GM23248 (cell line): Measurements from ENCODE around the gene SRP9. TPM values are rescaled to one million over a fixed set of nuclear protein-coding genes. Genes with fewer than 3 reads are reported as not detected.
A peak's percentile ranks its signal among the peaks of the same experiment; 100 is the strongest.
"Not testable (repeated sequence)": the region's sequence is repeated elsewhere in the genome, so short reads cannot be mapped to it uniquely, and the experiment has no call there.

Source experiments
- DNase-seq: peaks from one replicate; pipeline ENCODE4 v3.0.0-alpha.2; 2015
- H2AFZ ChIP-seq: fragments of 200-600 bp; sonication (generic); 2 replicates; pipeline ENCODE4 v1.6.1; 2016; ENCODE audit warnings: antibody characterized with exemption
- H3F3A ChIP-seq: fragments of 200-600 bp; sonication (generic); 2 replicates; pipeline ENCODE4 v1.6.1; 2016; ENCODE audit warnings: mild to moderate bottlenecking, antibody characterized with exemption, mixed run types; ENCODE audit not compliant: insufficient read depth
- H3K27ac ChIP-seq: fragments of 200-600 bp; sonication (generic); 2 replicates; pipeline ENCODE4 v1.5.1; 2016; ENCODE audit warnings: mild to moderate bottlenecking
- H3K27me3 ChIP-seq: fragments of 200-600 bp; sonication (generic); replicated peaks from 2 replicates; pipeline ENCODE4 v1.6.1; 2016; ENCODE audit warnings: mild to moderate bottlenecking; ENCODE audit not compliant: insufficient read depth
- H3K36me3 ChIP-seq: fragments of 200-600 bp; sonication (generic); 2 replicates; pipeline ENCODE4 v1.6.1; 2016; ENCODE audit warnings: low read depth, mild to moderate bottlenecking
- H3K4me1 ChIP-seq: fragments of 200-600 bp; sonication (generic); 2 replicates; pipeline ENCODE4 v1.6.1; 2016; ENCODE audit warnings: mild to moderate bottlenecking; ENCODE audit not compliant: insufficient read depth
- H3K4me2 ChIP-seq: fragments of 200-600 bp; sonication (generic); one replicate; pipeline ENCODE4 v1.6.1; 2016; ENCODE audit warnings: mild to moderate bottlenecking; ENCODE audit not compliant: unreplicated experiment
- H3K4me3 ChIP-seq: fragments of 200-600 bp; sonication (generic); 2 replicates; pipeline ENCODE4 v1.5.1; 2016; ENCODE audit warnings: mild to moderate bottlenecking
- H3K79me2 ChIP-seq: fragments of 200-600 bp; sonication (generic); 2 replicates; pipeline ENCODE4 v1.6.1; 2016; ENCODE audit warnings: mild to moderate bottlenecking; ENCODE audit not compliant: insufficient read depth
- H3K9ac ChIP-seq: fragments of 200-600 bp; sonication (generic); 2 replicates; pipeline ENCODE4 v1.6.1; 2016; ENCODE audit warnings: mild to moderate bottlenecking
- H3K9me2 ChIP-seq: fragments of 200-600 bp; sonication (generic); 2 replicates; pipeline ENCODE4 v1.6.1; 2016; ENCODE audit warnings: mixed run types, mild to moderate bottlenecking, moderate library complexity; ENCODE audit not compliant: insufficient read depth
- H3K9me3 ChIP-seq: fragments of 200-600 bp; sonication (generic); one replicate; pipeline ENCODE4 v1.6.1; 2017; ENCODE audit warnings: low read depth
- H4K20me1 ChIP-seq: fragments of 200-600 bp; sonication (generic); 2 replicates; pipeline ENCODE4 v1.6.0; 2016; ENCODE audit not compliant: insufficient read depth
- EZH2 ChIP-seq: fragments of 200-600 bp; sonication (generic); IDR thresholded peaks from 2 replicates; pipeline ENCODE4 v1.6.1; 2018; ENCODE audit warnings: antibody characterized with exemption, mild to moderate bottlenecking; ENCODE audit not compliant: insufficient read depth, poor library complexity, severe bottlenecking
- EZH2phosphoT487 ChIP-seq: fragments of 200-600 bp; sonication (generic); IDR thresholded peaks from 2 replicates; pipeline ENCODE4 v1.6.1; 2018; ENCODE audit warnings: antibody characterized with exemption, moderate library complexity, mild to moderate bottlenecking, low read depth; ENCODE audit not compliant: insufficient read depth
- WGBS, 2 experiments: methylation state at CpG; one replicate each; pipeline ENCODE4 v1.1.6; 2015 to 2017; ENCODE audit warnings: low lambda C conversion rate in 2 of 2, low coverage in 1 of 2; ENCODE audit errors: missing lambda C conversion rate in 2 of 2; 5-methylcytosine and 5-hydroxymethylcytosine counted together
- in situ Hi-C: fragments of 300-500 bp; cut with MboI; formaldehyde crosslinking; loops from 2 replicates; pipeline ENCODE4 v1.15.0; 2020
- polyA plus RNA-seq: library from polyadenylated mRNA; unstranded; fragments of >200 nt; fragmentation: Nextera tagmentation; extraction: Ambion mirVana; gene quantifications from 2 replicates; pipeline ENCODE4 v1.2.1, GENCODE V29; 2016
- total RNA-seq: library from RNA; depleted of rRNA; stranded (reverse); fragments of >200 nt; shearing (Covaris generic); gene quantifications from 2 replicates; pipeline ENCODE4 v1.2.3, GENCODE V29; 2014

Gene SRP9
- total and polyA plus RNA-seq, 2 experiments from 2014 or later: 321 to 415 TPM

DNA sequence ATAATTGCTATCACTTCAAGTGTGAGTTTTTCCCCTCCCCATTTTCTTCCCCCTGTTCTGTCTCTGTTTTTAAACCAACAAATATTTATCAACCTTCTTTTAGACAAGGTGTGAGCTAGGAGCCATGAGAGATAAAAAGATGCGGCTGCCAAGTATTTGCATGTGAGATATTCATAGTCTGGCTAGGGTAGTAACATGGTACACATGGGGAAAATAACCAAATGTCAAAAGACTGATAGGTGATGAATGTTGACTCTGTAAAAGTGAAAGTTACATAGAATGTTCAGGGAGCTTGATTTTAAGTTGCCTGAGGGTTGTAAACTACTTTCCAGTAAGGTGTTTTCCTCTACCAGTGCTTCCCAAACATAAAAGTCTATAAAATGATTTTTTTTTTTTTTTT is 25.4 kb upstream of the SRP9 start:
- no peak overlapping the region for H3K27ac ChIP-seq
- no peak overlapping the region for H3K4me2 ChIP-seq
- no peaks in the 10 kb centered on the region for H3K9me2 ChIP-seq
- TF ChIP-seq EZH2: no peak
- TF ChIP-seq EZH2phosphoT487: no peak
- WGBS, 2 experiments: 92 to 95% methylated on average over 1 of the region's 1 CpG
- H3K9me3 ChIP-seq: no peaks in the 10 kb centered on the region
- H3K9ac ChIP-seq: no peak overlapping the region
- H3F3A ChIP-seq: peaks cover 26% of the 10 kb centered on the region
- no peaks in the 10 kb centered on the region for H3K27me3 ChIP-seq
- H3K4me3 ChIP-seq: no peak overlapping the region
- no peak overlapping the region for H2AFZ ChIP-seq
- no peaks in the 10 kb centered on the region for H4K20me1 ChIP-seq
- H3K4me1 ChIP-seq: peaks cover 34% of the 10 kb centered on the region
- H3K79me2 ChIP-seq: no peaks in the 10 kb centered on the region
- no peak for DNase-seq
- in situ Hi-C loops: no loop called here
- no peaks in the 10 kb centered on the region for H3K36me3 ChIP-seq

- Histone ChIP-seq H3K27ac (peak overlapping the region; percentile 89), H4K20me1 (no peaks in the 10 kb centered on the region), H3F3A (peaks cover 25% of the 10 kb centered on the region), H3K9ac (peak overlapping the region; percentile 71), H3K4me2 (peak overlapping the region; percentile 2), H2AFZ (0 out of 2 replicates have a peak overlapping the region, but pooled peaks have one; percentile 15), H3K9me3 (no peaks in the 10 kb centered on the region), H3K4me3 (no peak overlapping the region), H3K36me3 (no peaks in the 10 kb centered on the region), H3K27me3 (no peaks in the 10 kb centered on the region), H3K4me1 (peaks cover 16% of the 10 kb centered on the region), H3K79me2 (no peaks in the 10 kb centered on the region), H3K9me2 (no peaks in the 10 kb centered on the region)
- in situ Hi-C loops: no loop called here
- TF ChIP-seq EZH2phosphoT487: 0 out of 2 replicates have a peak, but pooled peaks have one; percentile 39
- TF ChIP-seq EZH2: no peak
- peak; percentile 95 for DNase-seq
- WGBS, 2 experiments: 74 to 78% methylated on average over 9 to 10 of the region's 10 CpGs
Measured at GRCh38 chr1:225754940-225755641, 22.5 kb upstream of the SRP9 start.

DNA sequence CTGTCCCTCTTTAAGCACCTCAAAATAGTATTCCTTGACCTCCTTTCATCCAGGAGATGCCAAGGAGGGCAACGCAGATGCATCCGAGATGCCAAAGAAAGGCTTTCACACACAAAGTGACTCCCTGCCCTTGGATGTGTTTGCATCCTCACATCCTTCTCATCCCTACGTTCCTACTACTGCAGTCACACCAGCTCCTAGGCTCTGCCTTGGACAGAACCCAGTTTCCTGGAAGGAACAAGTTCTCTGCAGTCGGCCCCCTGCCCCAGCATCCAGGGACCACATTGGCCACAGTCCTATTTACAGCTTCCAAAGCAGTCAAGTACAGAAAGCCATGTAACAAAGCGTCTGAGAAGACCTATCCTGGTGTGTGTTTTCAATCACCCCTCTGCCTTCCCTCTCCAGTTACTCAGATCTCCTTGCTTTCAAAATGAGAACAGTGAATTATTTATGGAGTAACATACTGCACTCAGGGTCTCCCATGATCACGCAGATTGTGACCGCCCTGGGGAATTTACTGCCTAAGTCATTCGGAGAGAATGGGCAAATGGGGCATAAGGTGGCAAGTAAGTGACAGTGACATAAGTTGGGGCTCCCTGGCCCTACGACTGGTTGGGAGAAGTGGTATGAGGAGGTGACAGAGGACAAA is 21.8 kb upstream of the SRP9 start:
- no peaks in the 10 kb centered on the region for H3K36me3 ChIP-seq
- in situ Hi-C loops: no loop called here
- 0 out of 2 replicates have a peak overlapping the region, but pooled peaks have one; percentile 15 for H2AFZ ChIP-seq
- H3K27me3 ChIP-seq: no peaks in the 10 kb centered on the region
- H3K9me2 ChIP-seq: no peaks in the 10 kb centered on the region
- no peaks in the 10 kb centered on the region for H3K9me3 ChIP-seq
- H3K4me3 ChIP-seq: no peak overlapping the region
- H4K20me1 ChIP-seq: no peaks in the 10 kb centered on the region
- H3K79me2 ChIP-seq: no peaks in the 10 kb centered on the region
- no peak for TF ChIP-seq EZH2phosphoT487
- TF ChIP-seq EZH2: no peak
- peaks cover 16% of the 10 kb centered on the region for H3K4me1 ChIP-seq
- DNase-seq: no peak
- H3F3A ChIP-seq: peaks cover 25% of the 10 kb centered on the region
- peak overlapping the region; percentile 58 for H3K4me2 ChIP-seq
- WGBS, 2 experiments: 46% methylated on average over 9 of the region's 9 CpGs
- H3K27ac ChIP-seq: peak overlapping the region; percentile 89
- H3K9ac ChIP-seq: peak overlapping the region; percentile 71

DNA sequence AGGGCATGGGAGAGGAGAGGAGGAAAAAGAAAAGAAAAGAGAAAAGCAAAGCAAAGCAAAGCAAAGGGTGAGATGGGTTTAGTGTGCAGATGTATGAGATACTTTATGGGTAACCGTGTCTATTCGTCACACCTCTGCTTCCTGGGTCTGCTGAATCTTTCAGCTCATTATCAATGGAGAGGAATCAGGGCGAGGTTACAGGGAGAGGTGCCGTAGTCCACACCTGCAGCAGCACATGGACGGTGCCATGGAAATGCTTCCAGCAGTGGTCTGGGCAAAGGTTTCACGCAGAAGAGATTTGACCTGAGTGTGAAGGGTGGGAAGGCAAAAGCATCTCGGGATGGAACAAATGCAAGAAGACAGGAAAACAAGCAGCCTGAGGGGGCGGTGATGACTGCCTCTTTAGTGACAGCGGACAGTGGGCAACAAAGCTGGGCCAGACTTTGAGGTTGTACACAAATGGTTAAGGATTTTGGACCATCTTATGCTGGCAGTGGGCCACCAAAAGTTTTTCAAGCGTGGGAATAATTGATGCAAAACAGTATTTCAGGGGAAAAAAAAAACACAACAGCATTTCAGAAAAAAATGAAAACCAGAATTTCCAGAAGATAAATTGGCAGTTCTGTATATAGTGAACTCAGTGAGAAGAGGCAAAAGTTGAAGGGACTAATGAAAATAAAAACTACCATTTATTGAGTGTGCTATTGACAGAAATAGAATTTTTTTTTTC is 19.5 kb upstream of the SRP9 start:
- Histone ChIP-seq H4K20me1 (no peaks in the 10 kb centered on the region), H3K9me3 (no peaks in the 10 kb centered on the region), H3K27ac (no peak overlapping the region), H3F3A (peaks cover 44% of the 10 kb centered on the region), H2AFZ (no peak overlapping the region), H3K9me2 (no peaks in the 10 kb centered on the region), H3K27me3 (no peaks in the 10 kb centered on the region), H3K9ac (no peak overlapping the region), H3K4me1 (peaks cover 36% of the 10 kb centered on the region), H3K36me3 (no peaks in the 10 kb centered on the region), H3K79me2 (no peaks in the 10 kb centered on the region), H3K4me3 (no peak overlapping the region), H3K4me2 (no peak overlapping the region)
- TF ChIP-seq EZH2phosphoT487: no peak
- TF ChIP-seq EZH2: no peak
- 66 to 72% methylated on average over 10 of the region's 10 CpGs for WGBS, 2 experiments
- DNase-seq: no peak
- in situ Hi-C loops: no loop called here

DNA sequence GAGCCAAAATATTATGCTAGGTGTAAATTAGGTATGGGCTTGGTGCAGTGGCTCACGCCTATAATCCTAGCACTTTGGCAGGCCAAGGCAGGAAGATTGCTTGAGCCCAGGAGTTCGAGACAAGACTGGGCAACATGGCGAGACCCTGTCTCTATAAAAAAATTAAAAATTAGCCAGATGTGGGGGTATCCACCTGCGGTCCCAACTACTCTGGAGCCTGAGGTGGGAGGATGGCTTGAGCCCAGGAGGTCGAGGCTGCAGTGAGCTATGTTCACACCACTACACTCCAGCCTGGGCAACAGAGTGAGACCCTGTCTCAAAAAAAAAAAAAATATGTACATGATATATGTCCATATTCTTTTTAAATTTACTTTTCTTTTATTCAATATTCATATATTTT is 17.7 kb upstream of the SRP9 start:
- H3K79me2 ChIP-seq, H3K9ac ChIP-seq, H3K27ac ChIP-seq, H3K4me2 ChIP-seq, H3K4me3 ChIP-seq, H3K36me3 ChIP-seq, H3K27me3 ChIP-seq, H3K9me2 ChIP-seq, H2AFZ ChIP-seq, H3K9me3 ChIP-seq, in situ Hi-C loops, H4K20me1 ChIP-seq, DNase-seq: not testable (repeated sequence)
- WGBS, 2 experiments: 97 to 99% methylated on average over 5 of the region's 5 CpGs
- Histone ChIP-seq H3F3A (peaks cover 55% of the 10 kb centered on the region), H3K4me1 (peaks cover 48% of the 10 kb centered on the region)
